ENCODE data around the gene ZNF451. TPM values are rescaled to one million over a fixed set of nuclear protein-coding genes. Genes with fewer than 3 reads are reported as not detected.

ZNF451 gene
- total and polyA plus RNA-seq, 3 donors from 2014 or later, result 68.1 to 106 (median 70.1) TPM

DNA sequence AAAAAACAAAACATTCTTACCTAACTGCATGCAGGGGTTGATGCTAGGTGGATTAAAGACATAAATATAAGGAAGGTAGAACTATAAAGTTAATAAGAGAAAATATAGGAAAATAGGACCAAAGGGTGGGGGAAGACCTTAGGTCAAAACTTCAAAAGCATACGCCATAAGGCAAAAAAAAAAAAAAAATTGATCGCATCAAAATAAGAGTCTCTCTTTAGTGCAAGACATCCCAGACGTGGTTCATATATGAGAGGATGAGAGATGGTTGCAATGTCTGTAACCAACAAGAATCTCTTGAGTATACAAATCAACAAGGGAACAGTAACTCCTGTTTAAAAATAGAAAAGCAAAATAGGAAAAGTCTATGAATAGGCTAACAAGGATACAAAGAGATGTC is 90.6 kb downstream of the ZNF451 start:
- Histone ChIP-seq H3K36me3 (ENCODE audit: low read depth, missing control alignments) (no peaks in the 10 kb centered on the region), H3K27ac (no peak overlapping the region), H3K4me3 (no peak overlapping the region), H3K27me3 (no peaks in the 10 kb centered on the region), H3K4me1 (no peaks in the 10 kb centered on the region), H3K9me3 (no peaks in the 10 kb centered on the region)
- no peak for DNase-seq
- WGBS, 2 donors, result 85 to 92% methylated on average over 3 of the region's 3 CpGs
- TF ChIP-seq POLR2A (IDR thresholded peaks at IDR 0.05) (no peak), CTCF (IDR thresholded peaks at IDR 0.05) (no peak)
- intact Hi-C loops (cut with DNase I; ENCODE audit: low total_unique reads), result no loop called here

GRCh38 chr6:57182017-57182432 is 92.0 kb downstream of the ZNF451 start:
- 87 to 93% methylated on average over 2 of the region's 2 CpGs for WGBS, 2 donors
- H3K4me3 ChIP-seq, result no peak overlapping the region
- intact Hi-C loops (cut with DNase I; ENCODE audit: low total_unique reads), result no loop called here
- no peaks in the 10 kb centered on the region for H3K9me3 ChIP-seq
- H3K36me3 ChIP-seq (ENCODE audit: low read depth, missing control alignments), result no peaks in the 10 kb centered on the region
- H3K27me3 ChIP-seq, result no peaks in the 10 kb centered on the region
- no peaks in the 10 kb centered on the region for H3K4me1 ChIP-seq
- TF ChIP-seq CTCF (IDR thresholded peaks at IDR 0.05), result no peak
- no peak for TF ChIP-seq POLR2A (IDR thresholded peaks at IDR 0.05)
- no peak for DNase-seq
- no peak overlapping the region for H3K27ac ChIP-seq

GRCh38 chr6:57183336-57183735 is 93.3 kb downstream of the ZNF451 start:
- TF ChIP-seq CTCF (IDR thresholded peaks at IDR 0.05) (no peak), POLR2A (IDR thresholded peaks at IDR 0.05) (no peak)

GRCh38 chr6:57190140-57190539 is 100.2 kb downstream of the ZNF451 start:
- Histone ChIP-seq H3K4me1 (no peaks in the 10 kb centered on the region), H3K27ac (no peak overlapping the region)

More at GRCh38 chr6:57183336-57183735, 93.3 kb downstream of the ZNF451 start:
- Histone ChIP-seq H3K9me3 (no peaks in the 10 kb centered on the region), H3K36me3 (ENCODE audit: low read depth, missing control alignments) (no peaks in the 10 kb centered on the region), H3K27ac (no peak overlapping the region), H3K27me3 (no peaks in the 10 kb centered on the region), H3K4me3 (no peak overlapping the region), H3K4me1 (no peaks in the 10 kb centered on the region)
- intact Hi-C loops (cut with DNase I; ENCODE audit: low total_unique reads), result no loop called here
- WGBS, 2 donors, result 83 to 87% methylated on average over 2 of the region's 2 CpGs
- DNase-seq, result no peak

More at GRCh38 chr6:57190140-57190539, 100.2 kb downstream of the ZNF451 start:
- Histone ChIP-seq H3K4me3 (no peak overlapping the region), H3K27me3 (no peaks in the 10 kb centered on the region), H3K36me3 (ENCODE audit: low read depth, missing control alignments) (no peaks in the 10 kb centered on the region), H3K9me3 (no peaks in the 10 kb centered on the region)
- 67 to 80% methylated on average over 2 of the region's 2 CpGs for WGBS, 2 donors
- no peak for DNase-seq
- TF ChIP-seq CTCF (IDR thresholded peaks at IDR 0.05) (no peak), POLR2A (IDR thresholded peaks at IDR 0.05) (no peak)
- intact Hi-C loops (cut with DNase I; ENCODE audit: low total_unique reads), result no loop called here
